ENCODE data around the gene CLIC3.

The CLIC3 gene

DNA sequence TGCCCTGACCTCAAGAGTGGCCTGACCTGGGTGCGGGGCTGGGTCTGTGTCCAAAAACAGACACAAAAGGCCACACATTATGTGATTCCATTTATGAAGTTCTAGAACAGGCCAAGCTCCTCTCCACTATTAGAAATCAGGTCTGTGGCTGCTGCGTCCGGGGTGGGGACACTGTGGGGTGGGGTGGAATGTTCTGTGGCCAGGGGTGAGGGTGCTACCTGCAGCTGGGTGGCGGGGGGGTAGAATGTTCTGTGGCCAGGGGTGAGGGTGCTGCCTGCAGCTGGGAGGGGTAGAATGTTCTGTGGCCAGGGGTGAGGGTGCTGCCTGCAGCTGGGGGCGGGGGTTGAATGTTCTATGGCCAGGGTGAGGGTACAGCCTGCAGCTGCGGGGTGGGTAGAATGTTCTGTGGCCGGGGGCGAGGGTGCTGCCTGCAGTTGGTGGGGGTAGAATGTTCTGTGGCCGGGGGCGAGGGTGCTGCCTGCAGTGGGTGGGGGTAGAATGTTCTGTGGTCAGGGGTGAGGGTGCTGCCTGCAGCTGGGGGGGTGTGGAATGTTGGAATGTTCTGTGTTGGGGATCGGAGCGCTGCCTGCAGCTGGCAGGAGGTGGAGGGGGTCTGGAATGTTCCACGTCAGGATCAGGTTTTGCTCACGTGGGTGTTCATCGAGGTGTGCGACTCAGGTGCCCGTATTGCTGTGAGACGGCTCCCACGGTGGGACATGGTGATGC, 36.0 kb downstream of the CLIC3 start:
- H3K4me3 ChIP-seq: no peak overlapping the region
- peak overlapping the region in 4 of 21 experiments; percentile 46 to 80 (median 64) for H3K27ac ChIP-seq

DNA sequence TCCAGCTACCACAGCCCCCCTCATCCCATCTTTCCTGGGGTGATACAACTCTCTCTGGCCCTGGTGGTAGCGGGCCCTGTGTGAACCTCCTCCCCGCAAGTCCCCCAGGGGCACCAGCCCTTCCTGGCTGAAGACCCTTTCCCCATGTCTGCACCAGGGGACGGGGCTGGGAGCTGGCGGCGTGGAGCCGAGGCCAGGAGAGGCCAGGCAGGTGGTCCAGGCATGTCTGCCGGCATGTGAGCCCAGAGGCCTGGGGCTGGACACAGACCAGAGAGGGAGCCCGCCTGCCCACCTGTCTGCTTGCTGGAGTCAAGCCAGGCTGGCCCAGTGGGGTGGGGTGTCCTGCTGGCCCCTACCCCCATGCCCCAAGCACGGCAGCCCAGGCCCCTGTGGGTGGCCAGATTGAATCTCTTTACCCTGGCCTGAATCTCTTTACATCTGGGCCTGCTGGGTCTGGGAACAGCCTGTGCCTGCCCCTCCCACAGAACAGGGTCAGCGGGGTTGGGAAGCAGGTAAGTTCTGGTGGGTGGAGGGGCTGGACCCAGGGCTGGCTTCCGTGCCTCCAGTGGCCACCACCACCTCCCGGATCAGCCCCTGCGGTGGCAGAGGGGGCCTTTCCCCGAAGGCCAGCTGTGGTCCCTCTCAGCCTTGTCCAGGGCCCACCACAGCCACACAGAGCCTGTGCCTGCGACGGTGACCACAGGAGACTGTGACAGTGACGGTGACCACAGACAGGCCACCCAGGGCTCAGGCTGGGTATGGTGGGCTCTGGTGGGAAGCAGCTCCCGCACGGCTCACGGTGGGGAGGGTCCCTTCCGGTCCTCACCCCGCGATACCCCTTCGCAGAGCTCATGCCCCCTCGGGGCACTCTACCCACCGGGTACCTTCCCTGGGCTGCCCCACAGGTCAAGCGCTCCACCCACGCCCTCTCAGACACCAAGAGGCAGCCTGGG, 37.2 kb downstream of the CLIC3 start:
- H3K4me3 ChIP-seq: no peak overlapping the region
- peak overlapping the region in 6 of 21 experiments; percentile 12 to 80 (median 53) for H3K27ac ChIP-seq

DNA sequence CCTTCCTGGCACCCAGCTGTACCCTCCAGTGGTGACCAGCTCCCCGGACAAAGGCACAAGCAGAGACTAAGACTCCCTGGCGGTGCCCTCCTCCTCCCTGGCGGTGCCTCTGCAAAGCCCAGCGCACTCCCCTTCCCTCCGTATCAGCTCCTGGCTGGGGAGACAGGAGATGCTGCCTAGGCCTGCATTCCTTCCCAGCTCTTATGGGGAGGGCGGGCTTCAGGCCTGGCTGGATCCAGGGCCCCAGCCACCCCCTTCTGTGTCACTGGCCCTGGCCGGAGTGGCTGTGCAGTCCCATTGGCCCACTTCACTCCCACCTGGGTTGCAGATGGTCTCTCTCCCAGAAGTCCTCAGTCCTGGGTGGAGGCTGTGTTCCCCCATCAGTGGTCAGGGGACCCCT, 37.9 kb downstream of the CLIC3 start:
- Histone ChIP-seq H3K4me3 (no peak overlapping the region), H3K27ac (no peak overlapping the region)

DNA sequence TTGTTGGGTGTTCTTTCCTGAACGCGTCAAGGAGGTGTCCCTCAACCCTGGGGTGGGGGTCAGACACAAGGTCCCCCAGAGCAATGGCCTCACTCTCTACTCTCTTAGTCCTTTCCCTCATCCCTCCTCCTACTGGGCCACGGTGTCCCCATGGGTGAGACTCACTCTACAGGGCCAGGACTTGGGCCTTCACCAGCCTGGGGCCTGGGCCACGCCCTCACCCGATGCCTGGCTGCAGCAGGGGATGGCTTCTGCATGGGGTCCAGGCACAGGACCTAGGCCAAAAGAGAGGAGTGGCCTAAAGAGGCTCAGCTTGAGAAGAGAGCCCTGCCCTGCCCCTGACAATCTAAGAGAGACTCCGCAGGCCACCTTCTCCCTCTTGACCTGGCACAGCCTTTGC, 38.5 kb downstream of the CLIC3 start:
- H3K27ac ChIP-seq: no peak overlapping the region

DNA sequence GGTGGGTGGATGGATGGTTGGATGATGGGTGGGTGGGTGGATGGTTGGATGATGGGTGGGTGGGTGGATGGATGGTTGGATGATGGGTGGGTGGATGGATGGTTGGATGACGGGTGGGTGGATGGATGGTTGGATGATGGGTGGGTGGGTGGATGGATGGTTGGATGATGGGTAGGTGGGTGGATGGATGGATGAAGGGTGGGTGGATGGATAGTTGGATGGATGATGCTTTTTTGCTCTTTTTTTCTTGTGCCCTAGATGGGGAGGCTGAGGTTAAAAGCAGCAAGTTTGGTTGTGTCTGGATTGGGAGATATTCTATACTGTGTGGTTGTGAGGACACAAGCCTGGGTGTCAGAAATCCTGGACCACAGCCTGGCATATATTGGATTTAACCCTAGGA, 38.9 kb downstream of the CLIC3 start:
- H3K4me3 ChIP-seq: no peak overlapping the region
- no peak overlapping the region for H3K27ac ChIP-seq

More for the DNA sequence above, 38.5 kb downstream of the CLIC3 start:
- H3K4me3 ChIP-seq: no peak overlapping the region

DNA sequence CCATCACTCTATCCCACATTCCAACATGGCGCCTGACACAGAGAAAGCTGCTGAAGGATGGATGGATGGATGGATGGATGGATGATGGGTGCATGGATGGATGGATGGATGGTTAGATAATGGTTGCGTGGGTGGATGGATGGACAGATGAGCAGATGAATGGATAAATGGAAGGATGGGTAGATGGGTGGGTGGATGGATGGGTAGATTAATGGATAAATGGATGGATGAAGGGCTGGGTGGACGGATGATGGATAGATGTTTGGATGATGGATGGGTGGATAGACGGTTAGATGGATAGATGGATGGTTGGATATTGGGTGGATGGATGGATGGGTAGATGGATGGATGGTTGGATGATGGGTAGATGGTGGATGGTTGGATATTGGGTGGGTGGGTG, 39.8 kb downstream of the CLIC3 start:
- Histone ChIP-seq H3K4me3 (no peak overlapping the region), H3K27ac (no peak overlapping the region)

DNA sequence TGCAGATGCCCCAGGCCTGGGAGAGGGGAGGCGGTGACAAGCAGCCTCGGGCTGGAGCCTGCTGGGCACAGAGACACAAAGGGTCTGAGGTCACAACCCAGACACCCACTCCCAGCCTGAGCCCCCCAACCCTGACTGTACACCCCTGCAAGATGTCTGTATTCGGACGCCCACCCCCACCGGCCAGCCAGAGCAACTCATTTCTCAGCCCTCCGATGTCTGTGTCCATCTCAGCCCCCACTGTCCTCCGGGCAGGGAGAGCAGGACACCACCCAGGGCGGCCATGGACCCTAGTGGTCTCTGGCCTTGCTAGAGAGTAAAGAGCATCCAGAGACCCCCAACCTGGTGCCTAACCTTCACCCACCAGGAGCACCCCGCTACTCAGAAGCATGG, 40.4 kb downstream of the CLIC3 start:
- H3K4me3 ChIP-seq: no peak overlapping the region
- H3K27ac ChIP-seq: no peak overlapping the region

DNA sequence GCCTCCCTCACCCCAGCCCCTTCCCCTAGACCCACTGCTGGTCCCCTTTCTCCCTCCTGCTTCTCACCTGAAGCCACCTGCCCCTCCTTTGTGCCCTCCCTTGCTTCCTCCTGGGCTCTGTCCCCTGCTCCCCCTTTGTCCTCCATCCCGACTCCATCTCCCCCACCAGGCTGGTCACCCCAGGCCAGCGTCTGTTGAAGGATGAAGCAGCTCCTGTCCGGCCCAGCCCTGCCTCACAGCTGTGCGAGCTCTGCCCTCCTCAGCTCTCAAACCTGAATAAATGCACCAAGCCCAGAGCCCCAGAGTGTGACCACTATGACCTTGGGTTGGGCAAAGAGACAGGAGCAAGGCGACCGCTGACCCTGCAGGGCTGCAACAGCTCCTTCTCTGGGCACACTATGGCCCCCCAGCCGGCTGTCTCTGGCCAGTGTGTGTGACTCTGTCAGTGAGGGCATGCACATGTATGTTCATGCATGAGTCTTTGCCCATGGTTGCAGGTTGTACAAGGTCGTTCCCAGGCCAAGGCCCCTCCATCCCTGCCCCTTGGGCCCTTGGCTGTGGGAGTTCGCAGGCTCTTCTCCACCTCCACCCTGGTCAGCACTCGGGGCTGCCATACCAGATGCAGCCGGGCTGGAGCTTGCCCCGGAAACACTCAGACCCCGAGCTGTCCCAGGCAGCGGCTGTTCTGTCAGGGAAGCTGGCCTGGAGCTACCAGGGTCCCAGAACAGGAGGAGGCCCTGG, 41.0 kb downstream of the CLIC3 start:
- Histone ChIP-seq H3K4me3 (no peak overlapping the region), H3K27ac (no peak overlapping the region)

DNA sequence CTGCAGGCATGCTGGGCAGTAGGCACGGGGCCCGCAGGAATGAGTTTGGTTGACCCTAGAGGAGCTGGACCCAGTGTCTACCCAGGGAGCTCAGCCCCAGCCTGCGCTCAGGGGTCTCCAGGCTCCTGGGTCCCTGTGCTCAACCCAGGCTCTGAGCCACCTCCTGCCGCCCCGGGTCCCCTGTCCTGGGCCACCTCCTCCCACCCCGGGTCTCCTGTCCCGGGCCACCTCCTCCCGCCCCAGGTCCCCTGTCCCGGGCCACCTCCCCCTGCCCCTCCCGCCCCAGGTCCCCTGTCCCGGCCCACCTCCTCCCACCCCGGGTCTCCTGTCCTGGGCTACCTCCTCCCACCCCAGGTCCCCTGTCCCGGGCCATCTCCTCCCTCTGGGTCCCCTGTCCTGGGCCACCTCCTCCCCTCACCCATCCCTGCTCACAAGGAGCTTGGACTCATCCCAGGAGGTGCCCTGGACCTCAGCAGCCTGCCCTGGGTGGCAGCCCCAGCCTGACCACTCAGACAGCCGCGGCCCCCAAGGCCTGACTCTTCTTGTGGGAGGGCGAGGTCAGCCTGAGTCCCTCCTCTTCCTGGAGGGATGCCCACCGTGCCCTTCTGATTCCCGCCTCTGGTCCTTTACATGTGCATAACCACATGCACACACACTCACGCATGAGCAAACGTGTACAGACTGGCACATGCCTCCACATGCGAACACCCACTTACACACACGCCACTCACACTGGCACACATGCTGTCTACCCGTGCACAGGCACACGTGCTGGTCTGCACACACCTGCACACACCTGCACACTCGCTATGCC, 41.9 kb downstream of the CLIC3 start:
- no peak overlapping the region for H3K4me3 ChIP-seq
- no peak overlapping the region for H3K27ac ChIP-seq

DNA sequence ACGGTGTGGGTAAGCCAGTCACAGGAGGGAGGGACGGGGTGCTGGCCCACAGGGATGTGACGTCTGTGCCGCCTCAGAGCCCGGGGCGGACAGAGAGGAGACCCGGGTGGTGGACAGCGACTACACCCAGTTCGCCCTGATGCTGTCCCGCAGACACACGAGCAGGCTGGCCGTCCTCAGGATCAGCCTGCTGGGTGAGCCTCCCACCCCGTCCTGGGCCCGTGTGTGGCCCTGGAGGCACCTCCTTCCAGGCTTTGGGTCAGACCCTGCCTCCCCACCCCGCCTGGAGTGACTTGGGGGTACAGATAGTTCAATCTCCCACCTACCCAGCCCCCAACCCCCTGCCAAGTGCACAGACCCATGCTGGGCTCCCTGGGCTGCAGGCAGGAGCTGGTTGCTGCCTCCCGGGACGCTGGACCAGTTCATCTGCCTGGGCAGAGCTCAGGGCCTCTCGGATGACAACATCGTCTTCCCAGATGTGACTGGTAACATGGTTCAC, 42.5 kb downstream of the CLIC3 start:
- Histone ChIP-seq H3K4me3 (no peak overlapping the region), H3K27ac (no peak overlapping the region)

DNA sequence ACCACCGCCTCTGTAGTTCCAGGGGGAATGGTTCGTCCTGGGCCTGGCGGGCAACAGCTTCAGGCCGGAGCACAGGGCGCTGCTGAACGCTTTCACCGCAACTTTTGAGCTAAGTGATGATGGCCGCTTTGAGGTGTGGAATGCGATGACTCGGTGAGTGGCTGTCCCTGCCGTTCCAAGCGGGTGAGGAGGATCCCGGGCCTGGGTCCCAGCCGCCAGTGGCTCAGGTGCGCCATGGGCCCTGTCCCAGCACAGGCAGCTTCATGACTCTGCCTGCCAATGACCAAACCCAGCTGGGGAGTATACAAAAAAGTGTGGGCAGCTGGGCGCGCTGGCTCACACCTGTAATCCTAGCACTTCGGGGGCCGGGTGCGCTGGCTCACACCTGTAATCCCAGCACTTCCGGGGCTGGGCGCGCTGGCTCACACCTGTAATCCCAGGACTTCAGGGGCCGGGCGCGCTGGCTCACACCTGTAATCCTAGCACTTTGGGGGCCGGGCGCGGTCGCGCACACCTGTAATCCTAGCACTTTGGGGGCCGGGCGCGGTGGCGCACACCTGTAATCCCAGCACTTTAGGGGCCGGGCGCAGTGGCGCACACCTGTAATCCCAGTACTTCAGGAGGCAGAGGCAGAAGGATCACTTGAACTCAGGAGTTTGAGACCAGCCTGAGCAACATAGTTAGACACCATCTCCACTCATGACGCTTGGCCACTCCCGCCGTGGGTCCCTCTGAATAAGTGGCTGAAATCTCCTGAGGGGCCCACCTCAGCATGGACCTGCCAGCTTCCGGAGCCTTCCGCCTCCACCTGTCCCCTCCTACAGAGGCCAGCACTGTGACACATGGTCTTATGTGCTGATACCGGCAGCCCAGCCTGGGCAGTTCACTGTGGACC, 43.2 kb downstream of the CLIC3 start:
- H3K4me3 ChIP-seq: no peak overlapping the region
- H3K27ac ChIP-seq: peak overlapping the region in 1 of 21 experiments; percentile 25

DNA sequence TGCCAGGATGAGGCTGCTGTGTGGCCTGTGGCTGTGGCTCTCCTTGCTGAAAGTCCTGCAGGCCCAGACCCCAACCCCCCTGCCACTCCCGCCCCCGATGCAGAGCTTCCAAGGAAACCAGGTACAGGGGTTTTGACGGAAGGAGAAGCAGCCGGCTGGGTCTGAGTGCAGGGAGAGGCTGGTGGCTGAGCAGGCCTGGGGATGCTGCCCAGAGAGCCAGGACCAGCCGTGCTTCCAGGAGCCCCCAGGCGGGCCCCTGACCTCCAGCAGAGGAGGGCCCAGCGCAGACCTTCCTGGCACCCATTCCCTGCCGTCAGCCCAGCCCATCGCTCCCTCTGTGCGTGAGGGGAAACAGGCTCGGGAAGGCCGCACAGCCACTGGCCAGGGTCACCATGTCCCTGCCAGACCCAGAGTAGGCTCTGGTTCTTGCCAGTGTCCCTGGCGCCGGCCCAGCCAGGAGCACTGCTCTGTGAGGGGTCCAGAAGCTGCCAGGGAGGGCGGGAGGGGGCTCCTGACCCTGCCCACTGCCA, 44.0 kb downstream of the CLIC3 start:
- Histone ChIP-seq H3K27ac (peak overlapping the region in 1 of 21 experiments; percentile 25), H3K4me3 (no peak overlapping the region)

DNA sequence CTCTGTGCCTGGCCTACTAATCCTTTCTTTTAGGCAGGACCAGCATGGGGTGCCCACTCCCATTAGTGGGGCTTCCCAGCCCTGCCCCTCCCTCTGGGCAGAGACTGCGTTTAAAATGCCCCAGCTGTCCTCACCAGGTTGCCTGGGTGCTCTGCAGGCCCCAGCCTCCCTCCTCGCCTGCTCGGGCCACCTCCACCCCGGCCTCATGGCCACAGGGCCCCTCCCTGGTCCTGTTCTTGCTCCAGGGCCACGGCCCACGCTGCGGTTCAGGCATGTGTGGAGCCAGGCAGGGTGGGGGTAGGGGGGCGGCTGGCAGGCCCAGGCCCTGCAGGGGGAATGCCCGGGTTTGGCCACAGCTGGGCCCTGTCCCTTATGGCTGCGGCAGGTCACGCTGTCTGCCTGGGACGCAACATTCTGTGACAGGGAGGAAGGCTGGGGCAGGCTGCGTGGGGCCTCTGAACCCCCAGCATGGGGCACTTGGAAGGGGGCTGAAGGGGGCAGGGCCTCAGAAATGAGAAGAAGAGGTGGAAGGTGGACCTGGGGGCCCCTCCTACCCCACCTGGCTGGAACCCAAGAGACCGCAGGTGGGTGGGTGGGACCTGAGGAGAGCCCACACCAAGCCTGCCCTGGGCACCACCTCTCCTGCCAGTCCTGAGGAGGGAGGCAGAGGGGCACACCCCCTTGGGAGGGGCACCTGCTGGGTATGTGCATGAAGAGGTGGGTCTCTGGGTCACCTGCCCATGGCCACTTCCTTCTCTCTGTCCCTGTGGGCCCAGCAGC, 44.6 kb downstream of the CLIC3 start, which contains the start of gene LCN12:
LCN12 (plus strand) TSS at position 733 of the 780 bp plus-strand sequence. CDS start 55 bp downstream, outside the sequence.
- peak within 1 kb of the TSS in 1 of 21 experiments; percentile 25 for H3K27ac ChIP-seq
- H3K4me3 ChIP-seq: no peak within 1 kb of the TSS

DNA sequence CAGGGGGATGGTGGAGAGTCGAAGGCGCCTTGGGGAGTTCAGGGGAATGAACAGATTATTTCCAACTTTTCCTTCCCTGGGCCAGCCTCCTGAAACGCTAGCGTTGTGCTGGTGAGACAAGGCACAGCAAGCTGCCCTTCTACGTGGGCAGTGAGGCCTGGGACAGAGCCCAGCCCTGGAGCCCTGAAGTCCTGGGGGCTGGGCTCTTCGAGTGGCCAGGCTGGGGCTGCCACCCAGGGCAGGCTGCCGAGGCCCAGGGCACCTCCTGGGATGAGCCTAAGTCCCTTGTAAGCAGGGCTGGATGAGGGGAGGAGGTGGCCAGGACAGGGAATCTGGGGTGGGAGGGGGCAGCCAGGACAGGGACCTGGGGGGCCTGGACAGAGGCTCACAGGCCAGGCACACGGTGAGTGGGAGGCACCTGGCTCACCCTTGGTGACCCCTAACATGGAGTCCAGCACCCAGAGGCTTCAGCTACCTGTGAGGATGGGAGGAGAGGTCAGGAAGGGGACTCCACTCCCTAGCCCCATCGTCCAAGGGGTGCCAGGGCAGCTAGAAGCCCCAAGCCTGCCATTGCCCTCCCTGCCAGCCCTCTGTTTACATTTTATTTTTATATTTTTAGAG, 45.6 kb downstream of the CLIC3 start:
- Histone ChIP-seq H3K27ac (peak overlapping the region in 17 of 21 experiments; percentile 57 to 97 (median 84)), H3K4me3 (peak overlapping the region in 5 of 7 experiments; percentile 44 to 70 (median 56))

DNA sequence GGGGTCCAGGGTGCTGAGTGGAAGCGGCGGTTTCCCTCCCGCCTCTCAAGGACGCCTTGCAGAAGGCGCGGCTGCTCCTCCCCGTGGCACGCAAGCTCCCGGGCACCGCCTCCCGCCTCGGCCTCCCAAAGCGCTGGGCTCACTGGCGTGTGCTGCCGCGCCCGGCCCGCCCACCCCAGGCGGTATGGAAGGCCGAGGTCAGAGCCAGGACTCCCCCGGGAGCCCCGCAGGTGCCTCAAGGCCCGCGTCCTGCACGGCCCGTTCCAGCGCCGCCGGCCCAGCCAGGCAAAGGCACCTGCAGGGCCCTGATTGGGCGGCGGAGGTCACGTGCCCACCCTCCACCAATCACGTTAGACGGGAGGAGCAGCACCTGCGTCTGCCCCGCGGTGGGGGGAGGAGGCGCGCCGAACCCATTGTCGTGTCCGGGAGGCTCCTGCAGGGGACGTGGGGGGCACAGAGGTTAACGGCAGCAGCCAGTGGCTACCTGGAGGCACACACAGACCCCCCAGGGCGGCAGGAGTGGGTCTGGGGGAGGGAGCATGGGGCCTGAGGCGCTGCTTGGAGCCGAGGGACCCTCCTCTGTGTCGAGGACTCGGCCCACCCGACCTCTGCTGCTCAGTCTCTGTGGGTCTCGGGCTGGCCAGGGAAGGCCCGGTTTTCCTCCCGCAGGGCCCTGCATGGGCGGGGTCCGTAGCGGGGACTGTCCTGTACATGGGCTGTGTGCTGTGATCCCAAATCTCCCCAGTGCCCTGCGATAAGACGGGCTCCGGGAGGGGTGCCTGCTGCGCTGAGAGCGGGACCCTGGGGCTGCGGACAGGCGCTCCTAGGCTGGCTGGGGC, 46.3 kb downstream of the CLIC3 start:
- H3K4me3 ChIP-seq: peak overlapping the region; percentile 39 to 70 (median 56)

More for the DNA sequence above, 46.3 kb downstream of the CLIC3 start:
- peak overlapping the region in 20 of 21 experiments; percentile 57 to 97 (median 84) for H3K27ac ChIP-seq
